Testis (tissue), 3 donors: ENCODE measurements around the gene CGB1. TPM values are rescaled to one million over a fixed set of nuclear protein-coding genes. Genes with fewer than 3 reads are reported as not detected.

Experiments used
- DNase-seq: peaks from one replicate; pipeline ENCODE4 v3.0.0-alpha.2; 2019
- H3K27ac ChIP-seq, 2 donors: fragments of 200-600 bp; sonication (generic); one replicate each; pipeline ENCODE4 v1.5.1; 2019
- H3K27me3 ChIP-seq: fragments of 200-600 bp; sonication (generic); one replicate; pipeline ENCODE4 v1.5.1; 2019
- H3K36me3 ChIP-seq: fragments of 200-600 bp; sonication (generic); one replicate; pipeline ENCODE4 v1.5.1; 2017; ENCODE audit warnings: low read depth; ENCODE audit errors: missing control alignments
- H3K4me1 ChIP-seq: fragments of 200-600 bp; sonication (generic); one replicate; pipeline ENCODE4 v1.5.1; 2019
- H3K4me3 ChIP-seq, 2 donors: fragments of 200-600 bp; sonication (generic); one replicate each; pipeline ENCODE4 v1.5.1; 2017 to 2019
- H3K9me3 ChIP-seq: fragments of 200-600 bp; sonication (generic); one replicate; pipeline ENCODE4 v1.5.1; 2017
- POLR2A ChIP-seq: fragments of 450-650 bp; IDR thresholded peaks from one replicate; pipeline ENCODE4 v1.6.1; 2017; ENCODE audit warnings: antibody characterized with exemption, mild to moderate bottlenecking, moderate library complexity
- whole genome bisulfite sequencing, 2 donors: methylation state at CpG; one replicate each; pipeline ENCODE4 v1.1.5; 2018; 5-methylcytosine and 5-hydroxymethylcytosine counted together
- intact Hi-C: fragments of 100-400 bp; cut with DNase I; formaldehyde crosslinking; loops from one replicate; pipeline ENCODE4 v1.15.1; 2023; ENCODE audit warnings: low total_unique reads
- microRNA-seq, 2 donors: library from miRNA; unstranded; fragments of <30 nt; microRNA quantifications; one replicate each; pipeline ENCODE4, GENCODE V29; 2016; ENCODE audit warnings: borderline number of aligned reads in 2 of 2, borderline replicate concordance in 1 of 2
- polyA plus RNA-seq: library from polyadenylated mRNA; stranded (reverse); fragments of 350-450 nt; fragmentation: Illumina TruSeq; extraction: RNeasy Lipid Tissue Mini Kit (QIAGEN cat#74804); gene quantifications from one replicate; pipeline ENCODE4 v1.2.3, GENCODE V29; 2014; ENCODE audit warnings: low read depth, low replicate concordance; ENCODE audit not compliant: insufficient read depth
- small RNA-seq, 2 donors: library from RNA; depleted of rRNA; stranded (forward); fragments of <200 nt; gene quantifications; one replicate each; pipeline ENCODE3, GENCODE V24; 2016
- total RNA-seq, 2 donors: library from RNA; depleted of rRNA; stranded (reverse); fragments of >200 nt; gene quantifications; one replicate each; pipeline ENCODE4 v1.2.3, GENCODE V29; 2016
- TF ChIP-seq, protein P1 (sequence below), 3 experiments: fragments of 450-650 bp in 2 of 3; fragments of 200-600 bp in 1 of 3; sonication (generic) in 1 of 3; IDR thresholded peaks; one replicate each; pipeline ENCODE4 v1.5.1; 2016 to 2019; ENCODE audit warnings: antibody characterized with exemption in 3 of 3, mild to moderate bottlenecking in 2 of 3, moderate library complexity in 1 of 3

Gene CGB1
- total and polyA plus RNA-seq, 3 donors from 2014 or later: 2.3 to 2.9 TPM; not detected in 1

GRCh38 chr19:48987323-48987722, 49.4 kb downstream of the CGB1 start:
- Histone ChIP-seq H3K4me1 (peaks cover 20% of the 10 kb centered on the region), H3K9me3 (no peaks in the 10 kb centered on the region), H3K27ac (no peak overlapping the region), H3K36me3 (no peaks in the 10 kb centered on the region), H3K27me3 (no peaks in the 10 kb centered on the region), H3K4me3 (no peak overlapping the region)
- WGBS, 2 donors: 90 to 92% methylated on average over 5 to 7 of the region's 7 CpGs
- no peak for DNase-seq
- TF ChIP-seq, protein P1, sequence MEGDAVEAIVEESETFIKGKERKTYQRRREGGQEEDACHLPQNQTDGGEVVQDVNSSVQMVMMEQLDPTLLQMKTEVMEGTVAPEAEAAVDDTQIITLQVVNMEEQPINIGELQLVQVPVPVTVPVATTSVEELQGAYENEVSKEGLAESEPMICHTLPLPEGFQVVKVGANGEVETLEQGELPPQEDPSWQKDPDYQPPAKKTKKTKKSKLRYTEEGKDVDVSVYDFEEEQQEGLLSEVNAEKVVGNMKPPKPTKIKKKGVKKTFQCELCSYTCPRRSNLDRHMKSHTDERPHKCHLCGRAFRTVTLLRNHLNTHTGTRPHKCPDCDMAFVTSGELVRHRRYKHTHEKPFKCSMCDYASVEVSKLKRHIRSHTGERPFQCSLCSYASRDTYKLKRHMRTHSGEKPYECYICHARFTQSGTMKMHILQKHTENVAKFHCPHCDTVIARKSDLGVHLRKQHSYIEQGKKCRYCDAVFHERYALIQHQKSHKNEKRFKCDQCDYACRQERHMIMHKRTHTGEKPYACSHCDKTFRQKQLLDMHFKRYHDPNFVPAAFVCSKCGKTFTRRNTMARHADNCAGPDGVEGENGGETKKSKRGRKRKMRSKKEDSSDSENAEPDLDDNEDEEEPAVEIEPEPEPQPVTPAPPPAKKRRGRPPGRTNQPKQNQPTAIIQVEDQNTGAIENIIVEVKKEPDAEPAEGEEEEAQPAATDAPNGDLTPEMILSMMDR (IDR thresholded peaks at IDR 0.05): no peak
- no peak for TF ChIP-seq POLR2A
- intact Hi-C loops: no loop called here

- Histone ChIP-seq H3K36me3 (no peaks in the 10 kb centered on the region), H3K4me1 (peaks cover 9% of the 10 kb centered on the region), H3K4me3 (no peak overlapping the region), H3K27ac (no peak overlapping the region), H3K27me3 (no peaks in the 10 kb centered on the region), H3K9me3 (no peaks in the 10 kb centered on the region)
- intact Hi-C loops: no loop called here
- no peak for DNase-seq
- 84 to 94% methylated on average over 3 of the region's 3 CpGs for WGBS, 2 donors
- no peak for TF ChIP-seq POLR2A
- TF ChIP-seq, protein P1 (IDR thresholded peaks at IDR 0.05): no peak
Observed at GRCh38 chr19:48986211-48986610, 50.5 kb downstream of the CGB1 start.

DNA sequence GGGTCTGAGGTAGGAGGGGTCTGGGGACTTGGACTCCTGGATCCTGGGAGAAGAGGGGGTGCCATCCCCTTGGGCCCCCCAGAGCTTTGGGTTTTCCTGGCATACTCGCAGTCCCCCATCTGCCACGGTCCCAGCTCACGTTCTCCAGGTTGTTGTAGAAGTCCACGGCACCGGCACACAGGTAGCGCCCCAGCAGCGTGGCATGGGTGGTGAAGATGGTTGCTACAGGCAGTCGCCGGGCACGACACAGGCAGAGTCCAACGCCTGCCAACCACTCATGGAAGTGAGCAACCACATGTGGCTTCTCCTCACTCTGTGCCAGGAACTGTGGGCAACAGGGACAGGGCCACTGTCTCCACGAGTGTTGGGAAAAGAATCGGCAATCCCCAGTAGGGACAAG, 51.0 kb downstream of the CGB1 start:
- WGBS, 2 donors: 93 to 98% methylated on average over 9 to 13 of the region's 13 CpGs
- Histone ChIP-seq H3K4me1 (peaks cover 8% of the 10 kb centered on the region), H3K36me3 (no peaks in the 10 kb centered on the region), H3K27me3 (no peaks in the 10 kb centered on the region), H3K4me3 (no peak overlapping the region), H3K27ac (no peak overlapping the region), H3K9me3 (no peaks in the 10 kb centered on the region)
- no peak for DNase-seq
- TF ChIP-seq POLR2A: no peak
- TF ChIP-seq, protein P1 (IDR thresholded peaks at IDR 0.05): no peak
- intact Hi-C loops: no loop called here

Small RNA genes within 50 kb of the gene (microRNA-seq; reads per million reads assigned to microRNA genes)
- gene MIR6798: 0 to 2.1 reads per million in 2 donors

Small RNA genes within 50 kb of the gene (small RNA-seq; reads per million reads assigned to genes)
- gene MIR6798 (0 to 0.19 reads per million in 2 donors), gene RN7SL708P (0 reads per million in 2 donors)

Other genes with a start within 250 kb of the CGB1 start
- gene BCAT2, start 225.9 kb downstream of the CGB1 start, total RNA-seq: 10 to 100 TPM; 58.5 to 67.4 TPM
- gene BCAT2, start 225.9 kb downstream of the CGB1 start, polyA plus RNA-seq: 38.0 TPM
- gene HSD17B14, start 200.4 kb downstream of the CGB1 start, total RNA-seq: 10 to 100 TPM in 1 of 2 donors, 1 to 10 TPM in 1; 5.6 to 11.9 TPM
- gene HSD17B14, start 200.4 kb downstream of the CGB1 start, polyA plus RNA-seq: 8.8 TPM
- 10 to 100 TPM; 12.8 to 22.3 TPM for gene PLEKHA4, start 168.3 kb downstream of the CGB1 start, total RNA-seq
- gene PLEKHA4, start 168.3 kb downstream of the CGB1 start, polyA plus RNA-seq: 19.9 TPM
- gene PPP1R15A, start 164.5 kb downstream of the CGB1 start, total RNA-seq: 10 to 100 TPM; 37.2 to 40.9 TPM
- gene PPP1R15A, start 164.5 kb downstream of the CGB1 start, polyA plus RNA-seq: 48.3 TPM
- 10 to 100 TPM; 24.5 to 55.2 TPM for gene TULP2, start 138.2 kb downstream of the CGB1 start, total RNA-seq
- gene TULP2, start 138.2 kb downstream of the CGB1 start, polyA plus RNA-seq: 72.6 TPM
- gene NUCB1, start 136.6 kb downstream of the CGB1 start, total RNA-seq: 100 to 1,000 TPM; 139 to 208 TPM
- 136 TPM for gene NUCB1, start 136.6 kb downstream of the CGB1 start, polyA plus RNA-seq
- gene DHDH, start 103.2 kb downstream of the CGB1 start, total RNA-seq: 1 to 10 TPM; 2.3 to 2.4 TPM
- 3.1 TPM for gene DHDH, start 103.2 kb downstream of the CGB1 start, polyA plus RNA-seq
- 10 to 100 TPM; 50.1 to 52.1 TPM for gene BAX, start 82.0 kb downstream of the CGB1 start, total RNA-seq
- 48.7 TPM for gene BAX, start 82.0 kb downstream of the CGB1 start, polyA plus RNA-seq
- 100 to 1,000 TPM; 746 to 935 TPM for gene FTL, start 71.6 kb downstream of the CGB1 start, total RNA-seq
- gene FTL, start 71.6 kb downstream of the CGB1 start, polyA plus RNA-seq: 1,424 TPM
- 10 to 100 TPM; 21.1 to 23.6 TPM for gene GYS1, start 43.6 kb downstream of the CGB1 start, total RNA-seq
- 13.8 TPM for gene GYS1, start 43.6 kb downstream of the CGB1 start, polyA plus RNA-seq
- gene RUVBL2, start 43.0 kb downstream of the CGB1 start, total RNA-seq: 100 to 1,000 TPM; 299 to 395 TPM
- 528 TPM for gene RUVBL2, start 43.0 kb downstream of the CGB1 start, polyA plus RNA-seq
- 10 to 100 TPM in 1 of 2 donors, 1 to 10 TPM in 1; 5.5 to 13.9 TPM for gene LHB, start 19.8 kb downstream of the CGB1 start, total RNA-seq
- 4.4 TPM for gene LHB, start 19.8 kb downstream of the CGB1 start, polyA plus RNA-seq
- gene CGB3, start 12.6 kb downstream of the CGB1 start, total RNA-seq: not detected
- gene CGB3, start 12.6 kb downstream of the CGB1 start, polyA plus RNA-seq: not detected
- 1 to 10 TPM in 1 of 2 donors, under 1 TPM in 1; 0.99 to 3.6 TPM for gene CGB2, start 5.0 kb downstream of the CGB1 start, total RNA-seq
- 2.5 TPM for gene CGB2, start 5.0 kb downstream of the CGB1 start, polyA plus RNA-seq
- gene CGB5, start 7.0 kb upstream of the CGB1 start, total RNA-seq: 1 to 10 TPM in 1 of 2 donors, not detected in 1; 2.4 TPM
- not detected for gene CGB5, start 7.0 kb upstream of the CGB1 start, polyA plus RNA-seq
- gene CGB8, start 12.2 kb upstream of the CGB1 start, total RNA-seq: under 1 TPM in 1 of 2 donors, not detected in 1; 0.43 TPM
- gene CGB8, start 12.2 kb upstream of the CGB1 start, polyA plus RNA-seq: not detected
- 1 to 10 TPM; 3.0 to 3.8 TPM for gene CGB7, start 20.9 kb upstream of the CGB1 start, total RNA-seq
- gene CGB7, start 20.9 kb upstream of the CGB1 start, polyA plus RNA-seq: 1.7 TPM
- gene NTF4, start 27.9 kb upstream of the CGB1 start, total RNA-seq: under 1 TPM; 0.31 to 0.55 TPM
- 0.49 TPM for gene NTF4, start 27.9 kb upstream of the CGB1 start, polyA plus RNA-seq
- gene KCNA7, start 35.8 kb upstream of the CGB1 start, total RNA-seq: under 1 TPM; 0.25 to 0.39 TPM
- 0.16 TPM for gene KCNA7, start 35.8 kb upstream of the CGB1 start, polyA plus RNA-seq
- 100 to 1,000 TPM; 422 to 484 TPM for gene SNRNP70, start 48.6 kb upstream of the CGB1 start, total RNA-seq
- 184 TPM for gene SNRNP70, start 48.6 kb upstream of the CGB1 start, polyA plus RNA-seq
- gene LIN7B, start 77.5 kb upstream of the CGB1 start, total RNA-seq: 10 to 100 TPM; 57.6 to 66.2 TPM
- 22.4 TPM for gene LIN7B, start 77.5 kb upstream of the CGB1 start, polyA plus RNA-seq
- 1 to 10 TPM; 4.0 to 8.5 TPM for gene C19orf73, start 82.2 kb upstream of the CGB1 start, total RNA-seq
- 1.5 TPM for gene C19orf73, start 82.2 kb upstream of the CGB1 start, polyA plus RNA-seq
- gene PPFIA3, start 82.6 kb upstream of the CGB1 start, total RNA-seq: 10 to 100 TPM in 1 of 2 donors, 1 to 10 TPM in 1; 9.2 to 13.1 TPM
- gene PPFIA3, start 82.6 kb upstream of the CGB1 start, polyA plus RNA-seq: 8.8 TPM
- gene HRC, start 118.5 kb upstream of the CGB1 start, total RNA-seq: 1 to 10 TPM; 1.8 to 5.4 TPM
- gene HRC, start 118.5 kb upstream of the CGB1 start, polyA plus RNA-seq: 4.1 TPM
- 10 to 100 TPM; 30.5 to 45.7 TPM for gene TRPM4, start 120.9 kb upstream of the CGB1 start, total RNA-seq
- 16.0 TPM for gene TRPM4, start 120.9 kb upstream of the CGB1 start, polyA plus RNA-seq